ENCODE measurements around the gene CDH15.
"Not testable (repeated sequence)": the region's sequence is repeated elsewhere in the genome, so short reads cannot be mapped to it uniquely, and the experiment has no call there.

Gene CDH15

GRCh38 chr16:89172528-89173173, 1.1 kb downstream of the CDH15 start:
- no peak for DNase-seq (ENCODE audit: low read depth)

- DNase-seq (ENCODE audit: low read depth) = no peak
These were observed 1.8 kb downstream of the CDH15 start for GRCh38 chr16:89173174-89173921.

GRCh38 chr16:89174055-89174827, 2.7 kb downstream of the CDH15 start:
- no peak for DNase-seq (ENCODE audit: low read depth)

GRCh38 chr16:89174877-89175276, 3.3 kb downstream of the CDH15 start:
- DNase-seq (ENCODE audit: low read depth) = no peak

- no peak for DNase-seq (ENCODE audit: low read depth)
These were observed 4.0 kb downstream of the CDH15 start for GRCh38 chr16:89175280-89176146.

- no peak for DNase-seq (ENCODE audit: low read depth)
These were observed 4.7 kb downstream of the CDH15 start for GRCh38 chr16:89176147-89176690.

- DNase-seq (ENCODE audit: low read depth) = no peak
These were observed 5.2 kb downstream of the CDH15 start for GRCh38 chr16:89176717-89177116.

GRCh38 chr16:89177501-89177900, 6.0 kb downstream of the CDH15 start:
- no peak for DNase-seq (ENCODE audit: low read depth)

- no peak for DNase-seq (ENCODE audit: low read depth)
These were observed 7.1 kb downstream of the CDH15 start for GRCh38 chr16:89178453-89179147.

GRCh38 chr16:89179148-89179484, 7.6 kb downstream of the CDH15 start:
- no peak for DNase-seq (ENCODE audit: low read depth)

GRCh38 chr16:89179656-89180315, 8.2 kb downstream of the CDH15 start:
- DNase-seq (ENCODE audit: low read depth) = no peak

GRCh38 chr16:89183463-89183862, 11.9 kb downstream of the CDH15 start:
- DNase-seq (ENCODE audit: low read depth) = no peak

- no peak for DNase-seq (ENCODE audit: low read depth)
These were observed 12.6 kb downstream of the CDH15 start for GRCh38 chr16:89183975-89184676.

GRCh38 chr16:89184677-89184932, 13.1 kb downstream of the CDH15 start:
- DNase-seq (ENCODE audit: low read depth) = no peak

GRCh38 chr16:89184933-89185794, 13.6 kb downstream of the CDH15 start:
- DNase-seq (ENCODE audit: low read depth) = peak; percentile 10

GRCh38 chr16:89185887-89186592, 14.5 kb downstream of the CDH15 start:
- not testable (repeated sequence) for DNase-seq (ENCODE audit: low read depth)

GRCh38 chr16:89186593-89187031, 15.1 kb downstream of the CDH15 start:
- peak; percentile 8 for DNase-seq (ENCODE audit: low read depth)

GRCh38 chr16:89187032-89187769, 15.7 kb downstream of the CDH15 start:
- DNase-seq (ENCODE audit: low read depth) = peak; percentile 46
